HG02588 (cell line): ENCODE results near the gene VSIR.

Experiments used
- ATAC-seq: cut with Tn5 transposase; IDR thresholded peaks from one replicate; pipeline ENCODE4 v1.9.1; 2021; ENCODE audit warnings: mild to moderate bottlenecking, moderate library complexity; ENCODE audit not compliant: unreplicated experiment

VSIR gene

GRCh38 chr10:71698737-71699136 lies 74.6 kb downstream of the VSIR start:
- no peak for ATAC-seq

GRCh38 chr10:71697938-71698709 lies 75.2 kb downstream of the VSIR start:
- ATAC-seq, result no peak
